ENCODE results near the gene VCAN.

DNA sequence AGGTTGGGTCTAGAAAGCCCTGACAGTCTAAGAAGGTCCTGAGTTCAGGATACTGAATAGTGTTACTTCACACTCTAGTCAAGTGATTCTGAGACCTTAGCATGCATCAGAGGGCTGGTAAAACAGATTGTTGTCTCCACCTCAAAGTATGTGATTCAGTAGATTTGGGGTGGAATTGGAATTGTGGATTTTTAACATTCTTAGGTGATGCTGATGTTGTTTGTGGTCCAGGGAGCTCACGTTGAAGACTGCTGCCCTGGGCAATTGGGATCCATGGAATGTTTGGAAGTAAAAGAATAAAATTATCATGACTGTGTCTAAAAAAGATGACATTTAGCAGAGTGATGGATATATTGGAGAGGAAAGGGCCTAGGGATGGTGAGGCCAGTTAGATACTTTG lies 75.6 kb downstream of the VCAN start:
- TF ChIP-seq, protein P1, sequence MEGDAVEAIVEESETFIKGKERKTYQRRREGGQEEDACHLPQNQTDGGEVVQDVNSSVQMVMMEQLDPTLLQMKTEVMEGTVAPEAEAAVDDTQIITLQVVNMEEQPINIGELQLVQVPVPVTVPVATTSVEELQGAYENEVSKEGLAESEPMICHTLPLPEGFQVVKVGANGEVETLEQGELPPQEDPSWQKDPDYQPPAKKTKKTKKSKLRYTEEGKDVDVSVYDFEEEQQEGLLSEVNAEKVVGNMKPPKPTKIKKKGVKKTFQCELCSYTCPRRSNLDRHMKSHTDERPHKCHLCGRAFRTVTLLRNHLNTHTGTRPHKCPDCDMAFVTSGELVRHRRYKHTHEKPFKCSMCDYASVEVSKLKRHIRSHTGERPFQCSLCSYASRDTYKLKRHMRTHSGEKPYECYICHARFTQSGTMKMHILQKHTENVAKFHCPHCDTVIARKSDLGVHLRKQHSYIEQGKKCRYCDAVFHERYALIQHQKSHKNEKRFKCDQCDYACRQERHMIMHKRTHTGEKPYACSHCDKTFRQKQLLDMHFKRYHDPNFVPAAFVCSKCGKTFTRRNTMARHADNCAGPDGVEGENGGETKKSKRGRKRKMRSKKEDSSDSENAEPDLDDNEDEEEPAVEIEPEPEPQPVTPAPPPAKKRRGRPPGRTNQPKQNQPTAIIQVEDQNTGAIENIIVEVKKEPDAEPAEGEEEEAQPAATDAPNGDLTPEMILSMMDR (IDR thresholded peaks at IDR 0.05), result no peak
- TF ChIP-seq POLR2AphosphoS5 (IDR thresholded peaks at IDR 0.05) (no peak), EP300 (IDR thresholded peaks at IDR 0.05; ENCODE audit: low read depth) (no peak)

Data from transverse colon (tissue), 4 donors.